SK-N-SH treated with all-trans-retinoic acid at 6 μM for 48 hours (cell line): ENCODE measurements around the gene MED6.
A peak's percentile ranks its signal among the peaks of the same experiment; 100 is the strongest.

ENCODE experiments used
- ATAC-seq: fragments of 200-7000 bp; cut with Tn5 transposase; 3 replicates; pipeline ENCODE4 v1.9.1; 2020; ENCODE audit warnings: mild to moderate bottlenecking, moderate library complexity
- ARNTL ChIP-seq: fragments of 450-650 bp; formaldehyde crosslinking; IDR thresholded peaks from 2 replicates; pipeline ENCODE4 v1.5.0; 2020; ENCODE audit warnings: low read depth, mild to moderate bottlenecking, moderate library complexity, borderline replicate concordance
- BACH2 ChIP-seq: fragments of 250-450 bp; sonication (Bioruptor Pico); IDR thresholded peaks from 2 replicates; pipeline ENCODE4 v1.9.0; 2021; ENCODE audit warnings: mild to moderate bottlenecking, borderline replicate concordance
- CREB5 ChIP-seq: fragments of 250-450 bp; sonication (Bioruptor Pico); IDR thresholded peaks from 2 replicates; pipeline ENCODE4 v1.5.1; 2020; ENCODE audit warnings: low read depth, mild to moderate bottlenecking, moderate library complexity
- CSDC2 ChIP-seq: fragments of 250-450 bp; sonication (Bioruptor Pico); IDR thresholded peaks from 2 replicates; pipeline ENCODE4 v1.5.0; 2020; ENCODE audit warnings: mild to moderate bottlenecking, moderate library complexity
- ISL1 ChIP-seq: fragments of 250-450 bp; sonication (Bioruptor Pico); IDR thresholded peaks from 2 replicates; pipeline ENCODE4 v2.1.2; 2022; ENCODE audit warnings: mild to moderate bottlenecking, moderate library complexity
- OSR1 ChIP-seq: fragments of 250-450 bp; sonication (Bioruptor Pico); IDR thresholded peaks from 2 replicates; pipeline ENCODE4 v1.8.0; 2022; ENCODE audit warnings: moderate library complexity, mild to moderate bottlenecking, inconsistent platforms
- POU6F1 ChIP-seq: fragments of 250-450 bp; sonication (Bioruptor Pico); IDR thresholded peaks from 2 replicates; pipeline ENCODE4 v1.8.0; 2021; ENCODE audit warnings: low read depth, mild to moderate bottlenecking, moderate library complexity, borderline replicate concordance
- PPARA ChIP-seq: fragments of 250-450 bp; sonication (Bioruptor Pico); IDR thresholded peaks from 2 replicates; pipeline ENCODE4 v1.5.0; 2020; ENCODE audit warnings: mild to moderate bottlenecking, borderline replicate concordance
- RARB ChIP-seq: fragments of 250-450 bp; sonication (Bioruptor Pico); IDR thresholded peaks from 2 replicates; pipeline ENCODE4 v1.8.0; 2021; ENCODE audit warnings: mild to moderate bottlenecking, moderate library complexity
- SNAI2 ChIP-seq: fragments of 250-450 bp; sonication (Bioruptor Pico); IDR thresholded peaks from 2 replicates; pipeline ENCODE4 v1.5.0; 2020; ENCODE audit warnings: mild to moderate bottlenecking, moderate library complexity
- TOX ChIP-seq: fragments of 250-450 bp; sonication (Bioruptor Pico); IDR thresholded peaks from 2 replicates; pipeline ENCODE4 v1.8.0; 2021; ENCODE audit warnings: mild to moderate bottlenecking, moderate library complexity, borderline replicate concordance
- TSHZ2 ChIP-seq: fragments of 250-450 bp; sonication (Bioruptor Pico); IDR thresholded peaks from 2 replicates; pipeline ENCODE4 v1.5.0; 2020; ENCODE audit warnings: mild to moderate bottlenecking, moderate library complexity
- ZC3H10 ChIP-seq: fragments of 250-450 bp; sonication (Bioruptor Pico); IDR thresholded peaks from 2 replicates; pipeline ENCODE4 v1.5.1; 2021; ENCODE audit warnings: mild to moderate bottlenecking, moderate library complexity
- ZFP3 ChIP-seq: fragments of 250-450 bp; sonication (Bioruptor Pico); IDR thresholded peaks from 2 replicates; pipeline ENCODE4 v1.5.0; 2020; ENCODE audit warnings: mild to moderate bottlenecking, moderate library complexity
- ZFP30 ChIP-seq: fragments of 450-650 bp; formaldehyde crosslinking; IDR thresholded peaks from 2 replicates; pipeline ENCODE4 v1.5.0; 2022; ENCODE audit warnings: mild to moderate bottlenecking, moderate library complexity
- ZNF565 ChIP-seq: fragments of 450-650 bp; formaldehyde crosslinking; conservative IDR thresholded peaks from 2 replicates; pipeline ENCODE4 v1.5.0; 2020; ENCODE audit warnings: low read depth, mild to moderate bottlenecking, moderate library complexity
- ZNF70 ChIP-seq: fragments of 450-650 bp; formaldehyde crosslinking; IDR thresholded peaks from 2 replicates; pipeline ENCODE4 v1.5.0; 2020; ENCODE audit warnings: mild to moderate bottlenecking, moderate library complexity
- ZNF8 ChIP-seq: fragments of 450-650 bp; formaldehyde crosslinking; IDR thresholded peaks from 2 replicates; pipeline ENCODE4 v1.5.0; 2020; ENCODE audit warnings: mild to moderate bottlenecking, moderate library complexity
- TF ChIP-seq, protein P1 (sequence below): fragments of 250-450 bp; sonication (Bioruptor Pico); IDR thresholded peaks from 2 replicates; pipeline ENCODE4 v1.5.1; 2021; ENCODE audit warnings: mild to moderate bottlenecking, moderate library complexity
- TF ChIP-seq, protein P2 (sequence below): fragments of 250-450 bp; sonication (Bioruptor Pico); IDR thresholded peaks from 2 replicates; pipeline ENCODE4 v1.8.0; 2020; ENCODE audit warnings: mild to moderate bottlenecking, moderate library complexity, borderline replicate concordance

The MED6 gene

GRCh38 chr14:70640938-70641547, 40.6 kb upstream of the MED6 start:
- ATAC-seq: peak; percentile 80
- TF ChIP-seq, protein P1, sequence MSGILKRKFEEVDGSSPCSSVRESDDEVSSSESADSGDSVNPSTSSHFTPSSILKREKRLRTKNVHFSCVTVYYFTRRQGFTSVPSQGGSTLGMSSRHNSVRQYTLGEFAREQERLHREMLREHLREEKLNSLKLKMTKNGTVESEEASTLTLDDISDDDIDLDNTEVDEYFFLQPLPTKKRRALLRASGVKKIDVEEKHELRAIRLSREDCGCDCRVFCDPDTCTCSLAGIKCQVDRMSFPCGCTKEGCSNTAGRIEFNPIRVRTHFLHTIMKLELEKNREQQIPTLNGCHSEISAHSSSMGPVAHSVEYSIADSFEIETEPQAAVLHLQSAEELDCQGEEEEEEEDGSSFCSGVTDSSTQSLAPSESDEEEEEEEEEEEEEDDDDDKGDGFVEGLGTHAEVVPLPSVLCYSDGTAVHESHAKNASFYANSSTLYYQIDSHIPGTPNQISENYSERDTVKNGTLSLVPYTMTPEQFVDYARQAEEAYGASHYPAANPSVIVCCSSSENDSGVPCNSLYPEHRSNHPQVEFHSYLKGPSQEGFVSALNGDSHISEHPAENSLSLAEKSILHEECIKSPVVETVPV (CRISPR knock-in tag): no peak
- 0 out of 2 replicates have a peak, but pooled peaks have one; percentile 59 for TF ChIP-seq SNAI2 (CRISPR knock-in tag)

DNA sequence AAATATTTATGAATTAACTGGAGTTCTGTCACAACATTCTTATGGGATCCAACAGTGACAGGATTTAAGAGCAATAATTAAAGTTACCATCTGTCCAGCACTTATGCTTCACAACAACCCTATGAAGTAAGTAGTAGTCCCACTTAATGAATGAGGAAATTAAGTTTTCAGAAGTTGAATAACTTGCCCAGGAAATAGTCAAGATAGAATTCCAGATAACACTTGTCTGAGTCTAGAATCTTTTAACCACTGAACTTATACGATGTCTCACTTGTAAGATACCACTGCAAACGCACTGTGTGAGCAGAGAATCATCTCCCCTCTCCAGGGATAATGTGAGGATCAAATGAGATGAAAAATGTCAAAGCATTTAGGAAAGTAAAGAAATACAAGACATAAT, 38.0 kb upstream of the MED6 start:
- ATAC-seq: no peak
- TF ChIP-seq POU6F1 (CRISPR knock-in tag) (no peak), CSDC2 (CRISPR knock-in tag) (no peak), OSR1 (no peak), PPARA (no peak), ZNF565 (CRISPR knock-in tag) (no peak), ZNF8 (CRISPR knock-in tag) (no peak), ZFP30 (no peak), ZC3H10 (CRISPR knock-in tag) (no peak), TOX (CRISPR knock-in tag) (no peak), ZNF70 (no peak), TSHZ2 (no peak), CREB5 (no peak), RARB (no peak), ARNTL (CRISPR knock-in tag) (no peak), BACH2 (no peak), ISL1 (CRISPR knock-in tag) (no peak)
- TF ChIP-seq, protein P1 (CRISPR knock-in tag): no peak
- TF ChIP-seq, protein P2, sequence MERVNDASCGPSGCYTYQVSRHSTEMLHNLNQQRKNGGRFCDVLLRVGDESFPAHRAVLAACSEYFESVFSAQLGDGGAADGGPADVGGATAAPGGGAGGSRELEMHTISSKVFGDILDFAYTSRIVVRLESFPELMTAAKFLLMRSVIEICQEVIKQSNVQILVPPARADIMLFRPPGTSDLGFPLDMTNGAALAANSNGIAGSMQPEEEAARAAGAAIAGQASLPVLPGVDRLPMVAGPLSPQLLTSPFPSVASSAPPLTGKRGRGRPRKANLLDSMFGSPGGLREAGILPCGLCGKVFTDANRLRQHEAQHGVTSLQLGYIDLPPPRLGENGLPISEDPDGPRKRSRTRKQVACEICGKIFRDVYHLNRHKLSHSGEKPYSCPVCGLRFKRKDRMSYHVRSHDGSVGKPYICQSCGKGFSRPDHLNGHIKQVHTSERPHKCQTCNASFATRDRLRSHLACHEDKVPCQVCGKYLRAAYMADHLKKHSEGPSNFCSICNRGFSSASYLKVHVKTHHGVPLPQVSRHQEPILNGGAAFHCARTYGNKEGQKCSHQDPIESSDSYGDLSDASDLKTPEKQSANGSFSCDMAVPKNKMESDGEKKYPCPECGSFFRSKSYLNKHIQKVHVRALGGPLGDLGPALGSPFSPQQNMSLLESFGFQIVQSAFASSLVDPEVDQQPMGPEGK (CRISPR knock-in tag): no peak

- TF ChIP-seq ZFP3 (CRISPR knock-in tag) (no peak), TOX (CRISPR knock-in tag) (no peak), ZNF8 (CRISPR knock-in tag) (no peak)
Measured at GRCh38 chr14:70635971-70636595, 35.6 kb upstream of the MED6 start.

More at GRCh38 chr14:70635971-70636595, 35.6 kb upstream of the MED6 start:
- no peak for ATAC-seq
